HepG2 (cell line): ENCODE data around the gene ZNF556. TPM values are rescaled to one million over a fixed set of nuclear protein-coding genes. Genes with fewer than 3 reads are reported as not detected.

Source experiments
- BHLHE40 ChIP-seq: IDR thresholded peaks from 2 replicates; pipeline ENCODE4 v1.6.1; 2011; ENCODE audit warnings: low read length, improper control_type of control experiment
- FOSL2 ChIP-seq: sonication (generic); formaldehyde crosslinking; IDR thresholded peaks from 2 replicates; pipeline ENCODE4 v1.4.0; 2020; ENCODE audit warnings: missing genetic modification reagents
- GTF3A ChIP-seq: sonication (generic); formaldehyde crosslinking; conservative IDR thresholded peaks from 2 replicates; pipeline ENCODE4 v1.4.0; 2020; ENCODE audit warnings: mild to moderate bottlenecking, missing genetic modification reagents
- MEF2D ChIP-seq: sonication (generic); formaldehyde crosslinking; IDR thresholded peaks from 2 replicates; pipeline ENCODE4 v1.5.1; 2020; ENCODE audit warnings: mild to moderate bottlenecking, missing genetic modification reagents
- MEIS1 ChIP-seq: sonication (generic); formaldehyde crosslinking; IDR thresholded peaks from 2 replicates; pipeline ENCODE4 v1.9.0; 2021; ENCODE audit warnings: mild to moderate bottlenecking, missing genetic modification reagents, moderate library complexity, borderline replicate concordance
- PCBP1 ChIP-seq: fragments of 200-400 bp; formaldehyde crosslinking; IDR thresholded peaks from 2 replicates; pipeline ENCODE4 v1.6.1; 2017; ENCODE audit warnings: mild to moderate bottlenecking, low read depth, low read length, borderline replicate concordance
- RBM39 ChIP-seq: fragments of 200-400 bp; formaldehyde crosslinking; IDR thresholded peaks from one replicate; pipeline ENCODE4 v1.6.1; 2018; ENCODE audit warnings: antibody characterized with exemption, mild to moderate bottlenecking, low read depth, low read length; ENCODE audit not compliant: poor library complexity, severe bottlenecking
- RNF219 ChIP-seq: sonication (generic); formaldehyde crosslinking; IDR thresholded peaks from 2 replicates; pipeline ENCODE4 v1.5.0; 2020; ENCODE audit warnings: mild to moderate bottlenecking, missing genetic modification reagents
- SALL1 ChIP-seq: sonication (generic); formaldehyde crosslinking; IDR thresholded peaks from 2 replicates; pipeline ENCODE4 v1.8.0; 2022; ENCODE audit warnings: mild to moderate bottlenecking, missing genetic modification reagents
- SMAD3 ChIP-seq: sonication (generic); formaldehyde crosslinking; IDR thresholded peaks from 2 replicates; pipeline ENCODE4 v1.4.0; 2020; ENCODE audit warnings: missing genetic modification reagents
- SP1 ChIP-seq, 2 experiments: fragments of 450-650 bp in 1 of 2; sonication (generic) in 1 of 2; formaldehyde crosslinking in 1 of 2; IDR thresholded peaks; 2 replicates each; pipeline versions ENCODE4 v1.4.0 to v1.6.1; 2016 to 2020; ENCODE audit warnings: missing genetic modification reagents in 1 of 2
- SUZ12 ChIP-seq: fragments of 150-350 bp; IDR thresholded peaks from 2 replicates; pipeline ENCODE4 v1.6.1; 2014; ENCODE audit warnings: low read depth, low read length
- TBL1XR1 ChIP-seq: fragments of 150-350 bp; IDR thresholded peaks from 2 replicates; pipeline ENCODE4 v1.6.1; 2014; ENCODE audit warnings: borderline replicate concordance, low read length; ENCODE audit not compliant: partially characterized antibody
- U2AF2 ChIP-seq: fragments of 200-400 bp; formaldehyde crosslinking; IDR thresholded peaks from 2 replicates; pipeline ENCODE4 v1.6.1; 2017; ENCODE audit warnings: low read depth, mild to moderate bottlenecking, low read length
- ZBTB37 ChIP-seq: sonication (generic); formaldehyde crosslinking; IDR thresholded peaks from 2 replicates; pipeline ENCODE4 v1.4.0; 2020; ENCODE audit warnings: mild to moderate bottlenecking, missing genetic modification reagents
- ZNF256 ChIP-seq: sonication (generic); formaldehyde crosslinking; conservative IDR thresholded peaks from 2 replicates; pipeline ENCODE4 v1.4.0; 2020; ENCODE audit warnings: missing genetic modification reagents
- ZNF609 ChIP-seq: sonication (generic); formaldehyde crosslinking; IDR thresholded peaks from 2 replicates; pipeline ENCODE4 v1.4.0; 2020; ENCODE audit warnings: mild to moderate bottlenecking, missing genetic modification reagents, borderline replicate concordance
- ZNF772 ChIP-seq: sonication (generic); formaldehyde crosslinking; IDR thresholded peaks from 2 replicates; pipeline ENCODE4 v1.5.0; 2020; ENCODE audit warnings: mild to moderate bottlenecking, missing genetic modification reagents
- ZSCAN25 ChIP-seq: sonication (generic); formaldehyde crosslinking; IDR thresholded peaks from 2 replicates; pipeline ENCODE4 v1.8.0; 2022; ENCODE audit warnings: mild to moderate bottlenecking, missing genetic modification reagents
- polyA plus RNA-seq, 8 experiments: library from polyadenylated mRNA; depleted of rRNA in 3 of 8; stranded (reverse) in 7 of 8; unstranded in 1 of 8; fragments of >200 nt; fragmentation: Illumina TruSeq in 4 of 8; extraction: Trizol in 4 of 8; gene quantifications; 2 replicates each; pipeline versions ENCODE4 v1.2.1 to v1.2.3, GENCODE V29; 2011 to 2016; ENCODE audit warnings: low read depth in 4 of 8, missing spikeins in 1 of 8, mixed read lengths in 1 of 8; ENCODE audit not compliant: insufficient read depth in 1 of 8
- total RNA-seq, 5 experiments: library from RNA; depleted of rRNA; stranded (reverse); fragments of >200 nt; fragmentation: Illumina TruSeq; extraction: Trizol; gene quantifications; 2 replicates each; pipeline ENCODE4 v1.2.3, GENCODE V29; 2016; ENCODE audit warnings: low read depth in 1 of 5
- TF ChIP-seq, protein P1 (sequence below): sonication (generic); formaldehyde crosslinking; IDR thresholded peaks from 2 replicates; pipeline ENCODE4 v1.4.0; 2020; ENCODE audit warnings: missing genetic modification reagents

ZNF556 gene
- total and polyA plus RNA-seq, 2 of the 13 experiments (the other 11 are each of a cell fraction or from before 2014, with no cell fraction given), result 4.2 to 28.6 TPM

- TF ChIP-seq RNF219 (CRISPR knock-in tag), result no peak; the same call in 1 of the 2 replicates
- TF ChIP-seq TBL1XR1, result peak; percentile 75
- TF ChIP-seq, protein P1, sequence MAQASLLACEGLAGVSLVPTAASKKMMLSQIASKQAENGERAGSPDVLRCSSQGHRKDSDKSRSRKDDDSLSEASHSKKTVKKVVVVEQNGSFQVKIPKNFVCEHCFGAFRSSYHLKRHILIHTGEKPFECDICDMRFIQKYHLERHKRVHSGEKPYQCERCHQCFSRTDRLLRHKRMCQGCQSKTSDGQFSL (CRISPR knock-in tag), result no peak
- no peak for TF ChIP-seq ZNF609
- peak; percentile 63 for TF ChIP-seq RBM39
- TF ChIP-seq MEIS1 (CRISPR knock-in tag), result 0 out of 2 replicates have a peak, but pooled peaks have one; percentile 77
- TF ChIP-seq FOSL2 (CRISPR knock-in tag), result peak; percentile 55
- no peak for TF ChIP-seq U2AF2
- no peak for TF ChIP-seq ZBTB37
- TF ChIP-seq SALL1 (CRISPR knock-in tag), result peak; percentile 69
- TF ChIP-seq SP1 (IDR thresholded peaks at IDR 0.05), result no peak
- peak; percentile 57 for TF ChIP-seq SP1 (CRISPR knock-in tag; IDR thresholded peaks at IDR 0.05)
- peak; percentile 94 for TF ChIP-seq SMAD3 (CRISPR knock-in tag)
- peak; percentile 65; the same call in 1 of the 2 replicates for TF ChIP-seq MEF2D (CRISPR knock-in tag)
- peak; percentile 61 for TF ChIP-seq BHLHE40
- no peak; the same call in 1 of the 2 replicates for TF ChIP-seq GTF3A (CRISPR knock-in tag)
- no peak for TF ChIP-seq ZNF256
- peak; percentile 49 for TF ChIP-seq ZSCAN25 (CRISPR knock-in tag)
- TF ChIP-seq PCBP1, result 0 out of 2 replicates have a peak, but pooled peaks have one; percentile 27
- peak; percentile 91 for TF ChIP-seq SUZ12
- TF ChIP-seq ZNF772 (CRISPR knock-in tag), result 0 out of 2 replicates have a peak, but pooled peaks have one; percentile 48
Measured at GRCh38 chr19:2819540-2820111, 47.5 kb upstream of the ZNF556 start, which contains the start of gene ZNF554 (continued).
